Activated naive CD4-positive, alpha-beta T cell treated with anti-CD3 and anti-CD28 coated beads, Interleukin-2, amount 50 U/mL, for 24 hours (primary cell): ENCODE data around the gene ANGPTL7.
A peak's percentile ranks its signal among the peaks of the same experiment; 100 is the strongest.

Source experiments
- H3K27ac Mint-ChIP-seq: one replicate; pipeline ENCODE4 v1.8.0; 2021; ENCODE audit warnings: mild to moderate bottlenecking, mixed read lengths
- H3K27me3 Mint-ChIP-seq: one replicate; pipeline ENCODE4 v1.8.0; 2021; ENCODE audit warnings: mixed read lengths
- H3K36me3 Mint-ChIP-seq: one replicate; pipeline ENCODE4 v1.8.0; 2021; ENCODE audit warnings: mixed read lengths
- H3K4me1 Mint-ChIP-seq: one replicate; pipeline ENCODE4 v1.8.0; 2021; ENCODE audit warnings: mixed read lengths
- H3K4me3 Mint-ChIP-seq: one replicate; pipeline ENCODE4 v1.8.0; 2021; ENCODE audit warnings: mild to moderate bottlenecking, mixed read lengths
- H3K9me3 Mint-ChIP-seq: one replicate; pipeline ENCODE4 v1.8.0; 2021; ENCODE audit warnings: mixed read lengths

Gene ANGPTL7

GRCh38 chr1:11211925-11212587, 22.9 kb downstream of the ANGPTL7 start:
- Mint-ChIP-seq H3K9me3 (no peaks in the 10 kb centered on the region), H3K36me3 (peaks cover 13% of the 10 kb centered on the region), H3K27me3 (no peaks in the 10 kb centered on the region), H3K4me3 (no peak overlapping the region), H3K27ac (peak overlapping the region; percentile 24), H3K4me1 (no peaks in the 10 kb centered on the region)

- no peaks in the 10 kb centered on the region for H3K4me1 Mint-ChIP-seq
- no peak overlapping the region for H3K27ac Mint-ChIP-seq
- no peaks in the 10 kb centered on the region for H3K9me3 Mint-ChIP-seq
- H3K27me3 Mint-ChIP-seq: no peaks in the 10 kb centered on the region
- H3K4me3 Mint-ChIP-seq: no peak overlapping the region
- H3K36me3 Mint-ChIP-seq: peaks cover 18% of the 10 kb centered on the region
These were observed 25.7 kb downstream of the ANGPTL7 start for GRCh38 chr1:11214698-11215380.

GRCh38 chr1:11215381-11216005, 26.3 kb downstream of the ANGPTL7 start:
- Mint-ChIP-seq H3K4me1 (no peaks in the 10 kb centered on the region), H3K27me3 (no peaks in the 10 kb centered on the region), H3K27ac (no peak overlapping the region), H3K9me3 (no peaks in the 10 kb centered on the region), H3K4me3 (no peak overlapping the region), H3K36me3 (peaks cover 18% of the 10 kb centered on the region)

GRCh38 chr1:11216074-11216473, 26.9 kb downstream of the ANGPTL7 start:
- H3K27me3 Mint-ChIP-seq: no peaks in the 10 kb centered on the region
- H3K4me3 Mint-ChIP-seq: no peak overlapping the region
- peaks cover 18% of the 10 kb centered on the region for H3K36me3 Mint-ChIP-seq
- H3K27ac Mint-ChIP-seq: no peak overlapping the region
- no peaks in the 10 kb centered on the region for H3K9me3 Mint-ChIP-seq
- H3K4me1 Mint-ChIP-seq: no peaks in the 10 kb centered on the region

GRCh38 chr1:11227106-11228077, 38.2 kb downstream of the ANGPTL7 start:
- peak overlapping the region; percentile 68 for H3K27ac Mint-ChIP-seq
- H3K27me3 Mint-ChIP-seq: no peaks in the 10 kb centered on the region
- H3K4me3 Mint-ChIP-seq: no peak overlapping the region
- no peaks in the 10 kb centered on the region for H3K9me3 Mint-ChIP-seq
- H3K36me3 Mint-ChIP-seq: peaks cover 29% of the 10 kb centered on the region
- H3K4me1 Mint-ChIP-seq: peaks cover 16% of the 10 kb centered on the region

GRCh38 chr1:11229203-11229602, 40.0 kb downstream of the ANGPTL7 start:
- H3K27me3 Mint-ChIP-seq: no peaks in the 10 kb centered on the region
- peaks cover 16% of the 10 kb centered on the region for H3K4me1 Mint-ChIP-seq
- H3K36me3 Mint-ChIP-seq: peaks cover 26% of the 10 kb centered on the region
- H3K9me3 Mint-ChIP-seq: no peaks in the 10 kb centered on the region
- no peak overlapping the region for H3K4me3 Mint-ChIP-seq
- H3K27ac Mint-ChIP-seq: no peak overlapping the region

GRCh38 chr1:11233208-11233607, 44.1 kb downstream of the ANGPTL7 start:
- H3K36me3 Mint-ChIP-seq: peaks cover 17% of the 10 kb centered on the region
- peak overlapping the region; percentile 17 for H3K27ac Mint-ChIP-seq
- H3K4me1 Mint-ChIP-seq: no peaks in the 10 kb centered on the region
- no peaks in the 10 kb centered on the region for H3K9me3 Mint-ChIP-seq
- H3K4me3 Mint-ChIP-seq: no peak overlapping the region
- H3K27me3 Mint-ChIP-seq: no peaks in the 10 kb centered on the region

GRCh38 chr1:11237356-11237755, 48.2 kb downstream of the ANGPTL7 start:
- Mint-ChIP-seq H3K27me3 (no peaks in the 10 kb centered on the region), H3K4me3 (no peak overlapping the region), H3K4me1 (peaks cover 5% of the 10 kb centered on the region), H3K9me3 (no peaks in the 10 kb centered on the region), H3K27ac (no peak overlapping the region), H3K36me3 (peaks cover 10% of the 10 kb centered on the region)

GRCh38 chr1:11238311-11238710, 49.2 kb downstream of the ANGPTL7 start:
- Mint-ChIP-seq H3K27ac (no peak overlapping the region), H3K27me3 (no peaks in the 10 kb centered on the region)

GRCh38 chr1:11245248-11245647, 56.1 kb downstream of the ANGPTL7 start:
- no peak overlapping the region for H3K27ac Mint-ChIP-seq
- H3K9me3 Mint-ChIP-seq: no peaks in the 10 kb centered on the region
- peaks cover 7% of the 10 kb centered on the region for H3K36me3 Mint-ChIP-seq
- H3K4me3 Mint-ChIP-seq: no peak overlapping the region
- peaks cover 12% of the 10 kb centered on the region for H3K4me1 Mint-ChIP-seq
- no peaks in the 10 kb centered on the region for H3K27me3 Mint-ChIP-seq

More at GRCh38 chr1:11238311-11238710, 49.2 kb downstream of the ANGPTL7 start:
- Mint-ChIP-seq H3K4me3 (no peak overlapping the region), H3K4me1 (peaks cover 5% of the 10 kb centered on the region), H3K36me3 (peaks cover 7% of the 10 kb centered on the region), H3K9me3 (no peaks in the 10 kb centered on the region)
